ENCODE measurements around the gene OLFM2. TPM values are rescaled to one million over a fixed set of nuclear protein-coding genes. Genes with fewer than 3 reads are reported as not detected.

Gene OLFM2
- polyA plus RNA-seq, 3 donors, result 21.1 to 26.8 (median 21.1) TPM

GRCh38 chr19:9878511-9879196 lies 57.7 kb downstream of the OLFM2 start:
- no peak for DNase-seq (ENCODE audit: extremely low read depth in 1 of 11, low read depth in 9 of 11, low spot score in 4 of 11)

GRCh38 chr19:9877780-9878510 lies 58.4 kb downstream of the OLFM2 start:
- no peak for DNase-seq (ENCODE audit: extremely low read depth in 1 of 11, low read depth in 9 of 11, low spot score in 4 of 11)

- no peak for DNase-seq (ENCODE audit: extremely low read depth in 1 of 11, low read depth in 9 of 11, low spot score in 4 of 11)
These were observed 60.5 kb downstream of the OLFM2 start for GRCh38 chr19:9875796-9876195.

GRCh38 chr19:9875031-9875627 lies 61.2 kb downstream of the OLFM2 start:
- DNase-seq (ENCODE audit: extremely low read depth in 1 of 11, low read depth in 9 of 11, low spot score in 4 of 11), result no peak

GRCh38 chr19:9872618-9873242 lies 63.6 kb downstream of the OLFM2 start:
- DNase-seq (ENCODE audit: extremely low read depth in 1 of 11, low read depth in 9 of 11, low spot score in 4 of 11), result no peak

GRCh38 chr19:9871626-9872338 lies 64.5 kb downstream of the OLFM2 start:
- DNase-seq (ENCODE audit: extremely low read depth in 1 of 11, low read depth in 9 of 11, low spot score in 4 of 11), result no peak

GRCh38 chr19:9868983-9869617 lies 67.2 kb downstream of the OLFM2 start:
- no peak for DNase-seq (ENCODE audit: extremely low read depth in 1 of 11, low read depth in 9 of 11, low spot score in 4 of 11)

GRCh38 chr19:9865732-9866501 lies 70.4 kb downstream of the OLFM2 start:
- no peak for DNase-seq (ENCODE audit: extremely low read depth in 1 of 11, low read depth in 9 of 11, low spot score in 4 of 11)

- DNase-seq (ENCODE audit: extremely low read depth in 1 of 11, low read depth in 9 of 11, low spot score in 4 of 11), result no peak
These were observed 72.6 kb downstream of the OLFM2 start for GRCh38 chr19:9863759-9864158.

GRCh38 chr19:9862938-9863337 lies 73.4 kb downstream of the OLFM2 start:
- no peak for DNase-seq (ENCODE audit: extremely low read depth in 1 of 11, low read depth in 9 of 11, low spot score in 4 of 11)

GRCh38 chr19:9861503-9861902 lies 74.8 kb downstream of the OLFM2 start:
- no peak for DNase-seq (ENCODE audit: extremely low read depth in 1 of 11, low read depth in 9 of 11, low spot score in 4 of 11)

- DNase-seq (ENCODE audit: extremely low read depth in 1 of 11, low read depth in 9 of 11, low spot score in 4 of 11), result no peak
These were observed 75.9 kb downstream of the OLFM2 start for GRCh38 chr19:9860407-9860806.

- no peak for DNase-seq (ENCODE audit: extremely low read depth in 1 of 11, low read depth in 9 of 11, low spot score in 4 of 11)
These were observed 77.5 kb downstream of the OLFM2 start for GRCh38 chr19:9858766-9859165.

GRCh38 chr19:9857920-9858746 lies 78.2 kb downstream of the OLFM2 start:
- no peak for DNase-seq (ENCODE audit: extremely low read depth in 1 of 11, low read depth in 9 of 11, low spot score in 4 of 11)

- DNase-seq (ENCODE audit: extremely low read depth in 1 of 11, low read depth in 9 of 11, low spot score in 4 of 11), result no peak
These were observed 79.1 kb downstream of the OLFM2 start for GRCh38 chr19:9857076-9857721.

GRCh38 chr19:9856609-9857008 lies 79.7 kb downstream of the OLFM2 start:
- DNase-seq (ENCODE audit: extremely low read depth in 1 of 11, low read depth in 9 of 11, low spot score in 4 of 11), result no peak

All from renal cortex interstitium (tissue), 11 donors.